Measurements from ENCODE around the gene NFKB2. TPM values are rescaled to one million over a fixed set of nuclear protein-coding genes. Genes with fewer than 3 reads are reported as not detected.

The NFKB2 gene
- total RNA-seq, 2 donors from 2014 or later: 7.3 to 15.6 TPM

DNA sequence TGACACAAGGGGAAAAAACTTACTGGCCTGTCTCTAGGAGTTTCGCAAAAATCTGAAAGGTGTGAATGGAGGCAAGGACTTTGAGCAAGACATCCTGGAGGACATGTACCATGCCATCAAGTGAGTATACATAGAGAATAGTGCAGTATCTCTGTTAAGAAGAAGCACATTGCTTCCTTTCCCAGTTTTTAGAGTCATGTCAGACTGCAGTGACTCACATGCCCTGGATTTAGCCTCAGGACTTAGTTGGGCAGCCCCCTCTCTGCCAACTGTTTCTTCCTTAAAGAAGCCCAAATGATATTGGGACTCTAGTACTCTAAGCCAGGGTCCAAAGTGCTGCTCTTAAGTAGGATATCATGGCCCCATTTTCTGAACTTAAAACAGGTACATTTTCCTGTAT, 28.1 kb upstream of the NFKB2 start:
- Histone ChIP-seq H3K4me3 (no peak overlapping the region), H3K4me1 (no peaks in the 10 kb centered on the region), H3K27me3 (no peaks in the 10 kb centered on the region), H3K36me3 (peaks cover 100% of the 10 kb centered on the region), H3K27ac (no peak overlapping the region), H3K9me3 (peaks cover 0 to 9% of the 10 kb centered on the region in 2 donors)
- TF ChIP-seq CTCF (IDR thresholded peaks at IDR 0.05): no peak
- no peak for DNase-seq (ENCODE audit: low spot score)

DNA sequence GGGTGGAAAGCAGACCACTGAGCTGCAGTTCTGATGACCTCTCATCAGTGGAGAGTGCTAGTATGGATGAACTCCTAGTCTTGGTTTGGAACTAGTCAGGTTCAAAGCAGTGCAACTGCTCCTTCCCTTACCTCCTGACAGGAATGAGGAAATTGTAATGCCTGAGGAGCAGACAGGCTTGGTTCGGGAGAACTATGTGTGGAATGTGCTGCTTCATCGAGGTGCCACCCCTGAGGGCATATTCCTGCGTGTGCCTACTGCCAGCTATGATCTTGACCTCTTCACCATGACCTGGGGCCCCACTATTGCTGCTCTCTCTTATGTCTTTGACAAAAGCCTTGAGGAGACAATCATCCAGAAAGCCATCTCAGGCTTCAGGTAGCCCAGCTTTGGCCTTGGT, 27.4 kb upstream of the NFKB2 start:
- Histone ChIP-seq H3K4me1 (no peaks in the 10 kb centered on the region), H3K9me3 (peaks cover 0 to 9% of the 10 kb centered on the region in 2 donors), H3K27ac (no peak overlapping the region), H3K4me3 (no peak overlapping the region), H3K36me3 (peaks cover 100% of the 10 kb centered on the region), H3K27me3 (no peaks in the 10 kb centered on the region)
- TF ChIP-seq CTCF (IDR thresholded peaks at IDR 0.05): no peak
- no peak for DNase-seq (ENCODE audit: low spot score)

- peaks cover 0 to 9% of the 10 kb centered on the region in 2 donors for H3K9me3 ChIP-seq
Observed at GRCh38 chr10:102371295-102371694, 24.2 kb upstream of the NFKB2 start.

DNA sequence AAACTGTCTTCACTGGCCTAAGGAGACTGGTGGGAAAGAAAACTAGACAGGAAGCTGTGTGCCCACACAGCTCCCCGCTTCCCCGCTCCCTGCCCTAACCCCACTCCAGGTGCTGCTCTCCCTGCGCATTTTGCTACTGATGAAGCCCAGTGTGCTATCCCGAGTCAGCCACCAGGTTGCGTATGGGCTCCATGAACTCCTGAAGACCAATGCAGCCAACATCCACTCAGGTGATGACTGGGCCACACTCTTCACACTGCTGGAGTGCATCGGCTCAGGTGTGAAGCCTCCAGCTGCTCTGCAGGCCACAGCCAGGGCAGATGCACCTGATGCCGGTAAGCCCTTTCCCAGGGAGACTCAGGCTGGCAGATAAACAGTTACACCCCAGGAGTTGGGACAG, 20.3 kb upstream of the NFKB2 start:
- H3K9me3 ChIP-seq: peaks cover 0 to 9% of the 10 kb centered on the region in 2 donors
- DNase-seq (ENCODE audit: low spot score): no peak
- H3K27me3 ChIP-seq: no peaks in the 10 kb centered on the region
- no peaks in the 10 kb centered on the region for H3K4me1 ChIP-seq
- TF ChIP-seq CTCF (IDR thresholded peaks at IDR 0.05): no peak
- H3K27ac ChIP-seq: no peak overlapping the region
- H3K4me3 ChIP-seq: no peak overlapping the region
- H3K36me3 ChIP-seq: peaks cover 90% of the 10 kb centered on the region

More at GRCh38 chr10:102371295-102371694, 24.2 kb upstream of the NFKB2 start:
- no peaks in the 10 kb centered on the region for H3K4me1 ChIP-seq
- H3K4me3 ChIP-seq: no peak overlapping the region
- H3K36me3 ChIP-seq: peaks cover 94% of the 10 kb centered on the region
- H3K27ac ChIP-seq: no peak overlapping the region
- no peak for DNase-seq (ENCODE audit: low spot score)
- H3K27me3 ChIP-seq: no peaks in the 10 kb centered on the region
- TF ChIP-seq CTCF (IDR thresholded peaks at IDR 0.05): no peak

DNA sequence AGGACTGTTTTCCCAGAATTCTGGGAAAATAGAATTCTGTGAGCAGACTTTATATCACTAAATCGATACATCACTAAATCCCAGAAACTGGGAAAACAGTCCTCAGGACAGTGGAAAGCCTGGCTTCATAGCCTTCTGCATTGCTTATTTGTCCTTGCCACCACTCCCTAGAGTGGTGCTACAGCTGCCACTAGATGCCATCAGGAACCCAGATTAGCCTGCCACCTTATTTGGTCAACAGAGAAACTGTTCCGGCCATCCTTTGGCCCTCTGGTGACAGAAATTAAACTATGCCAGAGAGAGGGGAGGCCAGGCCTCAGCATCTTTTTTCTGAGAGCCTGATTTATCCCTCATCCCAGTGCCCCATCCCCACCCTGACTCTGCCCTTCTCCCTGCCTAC, 19.6 kb upstream of the NFKB2 start:
- Histone ChIP-seq H3K4me1 (no peaks in the 10 kb centered on the region), H3K27ac (no peak overlapping the region)

More for the DNA sequence above, 19.6 kb upstream of the NFKB2 start:
- no peak overlapping the region for H3K4me3 ChIP-seq
- TF ChIP-seq CTCF (IDR thresholded peaks at IDR 0.05): no peak
- no peaks in the 10 kb centered on the region for H3K27me3 ChIP-seq
- peaks cover 90% of the 10 kb centered on the region for H3K36me3 ChIP-seq
- DNase-seq (ENCODE audit: low spot score): no peak
- H3K9me3 ChIP-seq: peaks cover 0 to 7% of the 10 kb centered on the region in 2 donors
